Measurements from ENCODE around the gene CEMIP2. TPM values are rescaled to one million over a fixed set of nuclear protein-coding genes. Genes with fewer than 3 reads are reported as not detected.

CEMIP2 gene
- polyA plus RNA-seq, 1 of the 3 experiments (the other 2 are of a cell fraction): 39.8 TPM

DNA sequence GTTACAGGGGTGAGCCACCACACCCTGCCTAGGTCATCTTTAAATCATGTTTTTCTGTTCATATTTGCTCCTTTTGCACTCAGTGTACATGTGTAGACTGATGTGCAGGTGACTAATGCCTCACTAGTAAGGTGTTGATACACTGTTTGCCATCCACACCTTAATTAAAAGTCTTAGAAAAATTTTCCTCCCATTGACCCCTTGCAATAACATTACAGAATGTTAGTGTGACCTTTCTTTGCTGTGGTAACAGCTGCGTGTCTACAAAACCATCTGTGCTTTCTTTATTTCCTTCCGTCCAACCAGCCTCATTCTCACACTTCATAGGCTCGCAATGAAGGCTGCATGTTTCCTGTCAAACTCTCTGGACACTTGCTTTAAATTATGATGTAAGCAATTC is 6.6 kb upstream of the CEMIP2 start (continued):
- TF ChIP-seq, protein P1, sequence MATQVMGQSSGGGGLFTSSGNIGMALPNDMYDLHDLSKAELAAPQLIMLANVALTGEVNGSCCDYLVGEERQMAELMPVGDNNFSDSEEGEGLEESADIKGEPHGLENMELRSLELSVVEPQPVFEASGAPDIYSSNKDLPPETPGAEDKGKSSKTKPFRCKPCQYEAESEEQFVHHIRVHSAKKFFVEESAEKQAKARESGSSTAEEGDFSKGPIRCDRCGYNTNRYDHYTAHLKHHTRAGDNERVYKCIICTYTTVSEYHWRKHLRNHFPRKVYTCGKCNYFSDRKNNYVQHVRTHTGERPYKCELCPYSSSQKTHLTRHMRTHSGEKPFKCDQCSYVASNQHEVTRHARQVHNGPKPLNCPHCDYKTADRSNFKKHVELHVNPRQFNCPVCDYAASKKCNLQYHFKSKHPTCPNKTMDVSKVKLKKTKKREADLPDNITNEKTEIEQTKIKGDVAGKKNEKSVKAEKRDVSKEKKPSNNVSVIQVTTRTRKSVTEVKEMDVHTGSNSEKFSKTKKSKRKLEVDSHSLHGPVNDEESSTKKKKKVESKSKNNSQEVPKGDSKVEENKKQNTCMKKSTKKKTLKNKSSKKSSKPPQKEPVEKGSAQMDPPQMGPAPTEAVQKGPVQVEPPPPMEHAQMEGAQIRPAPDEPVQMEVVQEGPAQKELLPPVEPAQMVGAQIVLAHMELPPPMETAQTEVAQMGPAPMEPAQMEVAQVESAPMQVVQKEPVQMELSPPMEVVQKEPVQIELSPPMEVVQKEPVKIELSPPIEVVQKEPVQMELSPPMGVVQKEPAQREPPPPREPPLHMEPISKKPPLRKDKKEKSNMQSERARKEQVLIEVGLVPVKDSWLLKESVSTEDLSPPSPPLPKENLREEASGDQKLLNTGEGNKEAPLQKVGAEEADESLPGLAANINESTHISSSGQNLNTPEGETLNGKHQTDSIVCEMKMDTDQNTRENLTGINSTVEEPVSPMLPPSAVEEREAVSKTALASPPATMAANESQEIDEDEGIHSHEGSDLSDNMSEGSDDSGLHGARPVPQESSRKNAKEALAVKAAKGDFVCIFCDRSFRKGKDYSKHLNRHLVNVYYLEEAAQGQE (IDR thresholded peaks at IDR 0.05; ENCODE audit: low read depth, low read length): no peak
- no peak for TF ChIP-seq MXI1 (IDR thresholded peaks at IDR 0.05; ENCODE audit: low read depth, low read length)

DNA sequence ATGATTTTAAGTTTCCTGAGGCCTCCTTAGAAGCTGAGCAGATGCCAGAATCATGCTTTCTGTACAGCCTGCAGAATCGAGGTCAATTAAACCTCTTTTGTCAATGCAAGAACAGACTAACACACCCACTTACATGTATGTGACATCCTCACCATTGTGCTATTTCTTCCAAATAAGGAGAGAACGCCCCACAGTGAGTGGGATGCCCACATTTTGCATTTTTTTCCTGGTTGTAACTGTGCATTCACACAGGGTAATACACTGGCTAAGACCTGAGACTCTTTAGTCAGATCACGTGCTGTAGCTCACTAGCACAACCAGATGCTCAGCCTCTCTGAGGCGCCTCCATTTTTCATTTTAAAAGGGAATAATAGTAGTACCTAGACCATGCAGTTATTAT is 4.4 kb upstream of the CEMIP2 start:
- Histone ChIP-seq H3K9ac (no peak overlapping the region), H4K20me1 (ENCODE audit: insufficient read depth) (no peaks in the 10 kb centered on the region), H3K4me3 (ENCODE audit: low read depth in 2 of 2, low read length in 1 of 2) (no peak overlapping the region), H3K36me3 (replicated peaks in 1 of 2; ENCODE audit: control insufficient read depth in 1 of 2, insufficient read depth in 2 of 2, low read length in 1 of 2) (no peaks in the 10 kb centered on the region), H3K9me2 (no peaks in the 10 kb centered on the region), H3K9me3 (no peaks in the 10 kb centered on the region), H3F3A (replicated peaks; ENCODE audit: insufficient read depth) (peaks cover 7% of the 10 kb centered on the region), H3K4me1 (ENCODE audit: control insufficient read depth in 1 of 2, insufficient read depth in 2 of 2, low read depth in 1 of 2, low read length in 1 of 2) (peaks cover 0 to 8% of the 10 kb centered on the region in 2 experiments; a peak in 1 of 4 replicates), H2AFZ (ENCODE audit: low read depth) (no peak overlapping the region), H3K79me2 (ENCODE audit: insufficient read depth) (peaks cover 3% of the 10 kb centered on the region; the same call in 1 of the 2 replicates), H3K27ac (ENCODE audit: low read depth in 2 of 2, low read length in 1 of 2) (no peak overlapping the region), H3K4me2 (no peak overlapping the region), H3K27me3 (ENCODE audit: insufficient read depth) (peaks cover 5% of the 10 kb centered on the region; the same call in 1 of the 2 replicates)
- 27% methylated on average over 4 of the region's 4 CpGs for whole genome bisulfite sequencing (ENCODE audit: low lambda C conversion rate)
- CTCF ChIA-PET: no interaction called here
- POLR2A ChIA-PET: no interaction called here
- DNase-seq: no peak
- no peak for TF ChIP-seq NRF1 (IDR thresholded peaks at IDR 0.05; ENCODE audit: low read depth, low read length)
- no peak for TF ChIP-seq TCF12 (IDR thresholded peaks at IDR 0.05)
- no peak for TF ChIP-seq TAF1 (IDR thresholded peaks at IDR 0.05; ENCODE audit: borderline replicate concordance, low read depth, low read length)
- no peak for TF ChIP-seq RFX5 (IDR thresholded peaks at IDR 0.05; ENCODE audit: low read length)
- TF ChIP-seq FOXM1 (IDR thresholded peaks at IDR 0.05; ENCODE audit: low read depth): no peak
- no peak for TF ChIP-seq MXI1 (IDR thresholded peaks at IDR 0.05; ENCODE audit: low read depth, low read length)
- TF ChIP-seq, protein P2, sequence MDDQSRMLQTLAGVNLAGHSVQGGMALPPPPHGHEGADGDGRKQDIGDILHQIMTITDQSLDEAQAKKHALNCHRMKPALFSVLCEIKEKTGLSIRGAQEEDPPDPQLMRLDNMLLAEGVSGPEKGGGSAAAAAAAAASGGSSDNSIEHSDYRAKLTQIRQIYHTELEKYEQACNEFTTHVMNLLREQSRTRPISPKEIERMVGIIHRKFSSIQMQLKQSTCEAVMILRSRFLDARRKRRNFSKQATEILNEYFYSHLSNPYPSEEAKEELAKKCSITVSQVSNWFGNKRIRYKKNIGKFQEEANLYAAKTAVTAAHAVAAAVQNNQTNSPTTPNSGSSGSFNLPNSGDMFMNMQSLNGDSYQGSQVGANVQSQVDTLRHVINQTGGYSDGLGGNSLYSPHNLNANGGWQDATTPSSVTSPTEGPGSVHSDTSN (IDR thresholded peaks at IDR 0.05): no peak
- no peak for TF ChIP-seq NFIC (IDR thresholded peaks at IDR 0.05; ENCODE audit: borderline replicate concordance)
- TF ChIP-seq RCOR1 (IDR thresholded peaks at IDR 0.05; ENCODE audit: low read length): no peak
- no peak for TF ChIP-seq MEF2A (IDR thresholded peaks at IDR 0.05; ENCODE audit: borderline replicate concordance, low read depth)
- no peak for TF ChIP-seq EP300 (IDR thresholded peaks at IDR 0.05; ENCODE audit: borderline replicate concordance in 1 of 2, low read depth in 1 of 2, low read length in 1 of 2)
- no peak for TF ChIP-seq ELF1 (IDR thresholded peaks at IDR 0.05)
- TF ChIP-seq, protein P1 (IDR thresholded peaks at IDR 0.05; ENCODE audit: low read depth, low read length): no peak
